A673 (cell line): Measurements from ENCODE around the gene NCKAP1.

ENCODE experiments used
- EZH2 ChIP-seq: fragments of 200-600 bp; sonication (generic); IDR thresholded peaks from 2 replicates; pipeline ENCODE4 v1.6.1; 2017; ENCODE audit warnings: borderline replicate concordance, low read depth, mild to moderate bottlenecking, mixed read lengths, antibody characterized with exemption, low read length; ENCODE audit not compliant: poor library complexity, severe bottlenecking
- TF ChIP-seq, protein P1 (sequence below): fragments of 300-800, 200-600 bp; sonication (generic); conservative IDR thresholded peaks from 2 replicates; pipeline ENCODE4 v1.5.1; 2017; ENCODE audit warnings: low read depth, mild to moderate bottlenecking, antibody characterized with exemption, low read length, moderate library complexity, mixed read lengths

DNA sequence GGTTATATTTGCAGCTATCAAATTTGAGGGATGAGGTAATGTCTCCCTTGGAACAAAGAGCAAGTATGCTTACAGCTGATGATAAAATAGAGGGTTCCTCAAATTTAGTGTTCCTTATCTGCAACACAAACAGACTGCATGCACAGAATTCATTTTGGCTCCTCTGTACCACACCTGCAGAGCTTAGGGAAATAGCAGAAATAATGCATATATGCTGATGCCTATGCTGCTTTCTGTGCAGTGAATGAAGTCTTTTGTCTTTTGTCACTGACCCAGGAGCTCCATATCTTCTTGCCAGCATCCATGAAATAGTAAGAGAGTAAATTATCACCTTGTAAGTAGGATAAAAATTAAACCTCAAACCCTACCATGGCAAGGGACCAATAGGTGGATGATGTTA, 69.8 kb downstream of the NCKAP1 start:
- TF ChIP-seq, protein P1, sequence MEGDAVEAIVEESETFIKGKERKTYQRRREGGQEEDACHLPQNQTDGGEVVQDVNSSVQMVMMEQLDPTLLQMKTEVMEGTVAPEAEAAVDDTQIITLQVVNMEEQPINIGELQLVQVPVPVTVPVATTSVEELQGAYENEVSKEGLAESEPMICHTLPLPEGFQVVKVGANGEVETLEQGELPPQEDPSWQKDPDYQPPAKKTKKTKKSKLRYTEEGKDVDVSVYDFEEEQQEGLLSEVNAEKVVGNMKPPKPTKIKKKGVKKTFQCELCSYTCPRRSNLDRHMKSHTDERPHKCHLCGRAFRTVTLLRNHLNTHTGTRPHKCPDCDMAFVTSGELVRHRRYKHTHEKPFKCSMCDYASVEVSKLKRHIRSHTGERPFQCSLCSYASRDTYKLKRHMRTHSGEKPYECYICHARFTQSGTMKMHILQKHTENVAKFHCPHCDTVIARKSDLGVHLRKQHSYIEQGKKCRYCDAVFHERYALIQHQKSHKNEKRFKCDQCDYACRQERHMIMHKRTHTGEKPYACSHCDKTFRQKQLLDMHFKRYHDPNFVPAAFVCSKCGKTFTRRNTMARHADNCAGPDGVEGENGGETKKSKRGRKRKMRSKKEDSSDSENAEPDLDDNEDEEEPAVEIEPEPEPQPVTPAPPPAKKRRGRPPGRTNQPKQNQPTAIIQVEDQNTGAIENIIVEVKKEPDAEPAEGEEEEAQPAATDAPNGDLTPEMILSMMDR = no peak
- TF ChIP-seq EZH2 = no peak
